NCI-H2029 (cell line): Measurements from ENCODE around the gene STARD13.
"Not testable (repeated sequence)": the region's sequence is repeated elsewhere in the genome, so short reads cannot be mapped to it uniquely, and the experiment has no call there.

Experiments used
- DNase-seq: peaks from one replicate; lab custom pipeline; 2025; lab: John Stamatoyannopoulos, UW

Gene STARD13

GRCh38 chr13:33195693-33196464 is 89.7 kb downstream of the STARD13 start:
- DNase-seq: no peak

GRCh38 chr13:33194820-33195692 is 90.5 kb downstream of the STARD13 start:
- DNase-seq: no peak

GRCh38 chr13:33193428-33193974 is 92.1 kb downstream of the STARD13 start:
- no peak for DNase-seq

GRCh38 chr13:33191425-33192210 is 93.9 kb downstream of the STARD13 start:
- no peak for DNase-seq

GRCh38 chr13:33189470-33189869 is 96.1 kb downstream of the STARD13 start:
- no peak for DNase-seq

- no peak for DNase-seq
Observed at GRCh38 chr13:33188093-33188882, 97.3 kb downstream of the STARD13 start.

GRCh38 chr13:33186861-33187291 is 98.7 kb downstream of the STARD13 start:
- no peak for DNase-seq

- DNase-seq: no peak
Observed at GRCh38 chr13:33185853-33186252, 99.7 kb downstream of the STARD13 start.

GRCh38 chr13:33184530-33184929 is 101.0 kb downstream of the STARD13 start:
- no peak for DNase-seq

- DNase-seq: no peak
Observed at GRCh38 chr13:33184112-33184490, 101.5 kb downstream of the STARD13 start.

GRCh38 chr13:33183431-33184111 is 102.0 kb downstream of the STARD13 start:
- DNase-seq: no peak

GRCh38 chr13:33182729-33183128 is 102.8 kb downstream of the STARD13 start:
- no peak for DNase-seq

- DNase-seq: no peak
Observed at GRCh38 chr13:33181264-33181663, 104.3 kb downstream of the STARD13 start.

- DNase-seq: no peak
Observed at GRCh38 chr13:33180122-33180804, 105.3 kb downstream of the STARD13 start.

- no peak for DNase-seq
Observed at GRCh38 chr13:33179463-33179862, 106.1 kb downstream of the STARD13 start.

GRCh38 chr13:33178209-33178840 is 107.2 kb downstream of the STARD13 start:
- no peak for DNase-seq

GRCh38 chr13:33177340-33178208 is 108.0 kb downstream of the STARD13 start:
- DNase-seq: not testable (repeated sequence)

- DNase-seq: no peak
Observed at GRCh38 chr13:33176526-33176925, 109.0 kb downstream of the STARD13 start.
